ENCODE results near the gene BACE1-AS.

BACE1-AS gene

DNA sequence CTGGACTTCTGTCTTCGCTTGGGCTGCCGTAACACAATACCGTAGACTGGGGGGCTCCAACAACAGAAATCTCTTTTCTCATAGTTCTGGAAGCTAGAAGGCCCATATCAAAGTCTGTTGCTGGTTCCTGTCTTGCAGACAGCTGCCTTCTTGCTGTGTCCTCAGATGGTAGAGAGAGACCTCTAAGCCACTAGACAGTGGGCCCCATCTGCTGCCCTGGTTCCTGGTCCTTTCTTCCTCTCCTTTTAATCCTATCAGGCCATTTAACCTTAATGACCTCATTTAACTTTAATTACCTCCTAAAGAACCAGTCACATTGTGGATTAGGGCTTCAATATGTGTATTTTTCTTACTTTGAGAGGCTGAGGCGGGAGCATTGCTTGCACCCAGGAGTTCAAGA, 45.9 kb downstream of the BACE1-AS start:
- TF ChIP-seq ZFX (IDR thresholded peaks at IDR 0.05; ENCODE audit: borderline replicate concordance), result no peak
- TF ChIP-seq, protein P1, sequence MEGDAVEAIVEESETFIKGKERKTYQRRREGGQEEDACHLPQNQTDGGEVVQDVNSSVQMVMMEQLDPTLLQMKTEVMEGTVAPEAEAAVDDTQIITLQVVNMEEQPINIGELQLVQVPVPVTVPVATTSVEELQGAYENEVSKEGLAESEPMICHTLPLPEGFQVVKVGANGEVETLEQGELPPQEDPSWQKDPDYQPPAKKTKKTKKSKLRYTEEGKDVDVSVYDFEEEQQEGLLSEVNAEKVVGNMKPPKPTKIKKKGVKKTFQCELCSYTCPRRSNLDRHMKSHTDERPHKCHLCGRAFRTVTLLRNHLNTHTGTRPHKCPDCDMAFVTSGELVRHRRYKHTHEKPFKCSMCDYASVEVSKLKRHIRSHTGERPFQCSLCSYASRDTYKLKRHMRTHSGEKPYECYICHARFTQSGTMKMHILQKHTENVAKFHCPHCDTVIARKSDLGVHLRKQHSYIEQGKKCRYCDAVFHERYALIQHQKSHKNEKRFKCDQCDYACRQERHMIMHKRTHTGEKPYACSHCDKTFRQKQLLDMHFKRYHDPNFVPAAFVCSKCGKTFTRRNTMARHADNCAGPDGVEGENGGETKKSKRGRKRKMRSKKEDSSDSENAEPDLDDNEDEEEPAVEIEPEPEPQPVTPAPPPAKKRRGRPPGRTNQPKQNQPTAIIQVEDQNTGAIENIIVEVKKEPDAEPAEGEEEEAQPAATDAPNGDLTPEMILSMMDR (IDR thresholded peaks at IDR 0.05), result no peak
- H3K27ac ChIP-seq, result no peak overlapping the region
